CD4-positive, CD25-positive, alpha-beta regulatory T cell (primary cell): ENCODE data around the gene RASL11B. TPM values are rescaled to one million over a fixed set of nuclear protein-coding genes. Genes with fewer than 3 reads are reported as not detected.
"Not testable (repeated sequence)": the region's sequence is repeated elsewhere in the genome, so short reads cannot be mapped to it uniquely, and the experiment has no call there.

Source experiments
- ATAC-seq, 2 donors: fragments of 150-1000 bp; cut with Tn5 transposase; one replicate each; pipeline ENCODE4 v1.10.0; 2021; ENCODE audit warnings: low read depth in 2 of 2, moderate number of reproducible peaks in 2 of 2, moderate library complexity in 1 of 2
- DNase-seq, 3 donors: peaks; one replicate each; pipeline versions ENCODE4 v3.0.0 to v3.0.0-alpha.2; 2012 to 2022; ENCODE audit warnings: mixed read lengths in 1 of 3
- H3K27ac ChIP-seq: one replicate; pipeline ENCODE4 v1.7.0; 2013; ENCODE audit warnings: mild to moderate bottlenecking, low read length; ENCODE audit not compliant: insufficient read depth, poor library complexity, severe bottlenecking
- H3K27me3 ChIP-seq: one replicate; pipeline ENCODE4 v1.7.0; 2013; ENCODE audit warnings: low read length; ENCODE audit not compliant: control insufficient read depth, insufficient read depth
- H3K36me3 ChIP-seq: one replicate; pipeline ENCODE4 v1.7.0; 2013; ENCODE audit warnings: mild to moderate bottlenecking, low read length, moderate library complexity; ENCODE audit not compliant: control insufficient read depth, insufficient read depth
- H3K4me1 ChIP-seq: 2 replicates; pipeline ENCODE4 v1.7.0; 2013; ENCODE audit warnings: mild to moderate bottlenecking, low read length; ENCODE audit not compliant: insufficient read depth, control insufficient read depth, poor library complexity, severe bottlenecking
- H3K4me3 ChIP-seq: one replicate; pipeline ENCODE4 v1.7.0; 2013; ENCODE audit warnings: low read depth, mild to moderate bottlenecking, low read length, moderate library complexity
- H3K9me3 ChIP-seq, 2 experiments: 1 replicate in 1 of 2; 2 replicates in 1 of 2; pipeline ENCODE4 v1.7.0; 2013; ENCODE audit warnings: low read length in 2 of 2, mild to moderate bottlenecking in 1 of 2, moderate library complexity in 1 of 2; ENCODE audit not compliant: control insufficient read depth in 2 of 2
- H3K27ac Mint-ChIP-seq, 3 donors: one replicate each; pipeline ENCODE4 v1.8.0; 2020 to 2022; ENCODE audit warnings: mild to moderate bottlenecking in 3 of 3, mixed read lengths in 3 of 3, moderate library complexity in 2 of 3
- H3K27me3 Mint-ChIP-seq: one replicate; pipeline ENCODE4 v1.8.0; 2022; ENCODE audit warnings: mild to moderate bottlenecking, mixed read lengths
- H3K36me3 Mint-ChIP-seq: one replicate; pipeline ENCODE4 v1.8.0; 2020; ENCODE audit warnings: mixed read lengths
- H3K4me1 Mint-ChIP-seq, 4 donors: one replicate each; pipeline ENCODE4 v1.8.0; 2020 to 2022; ENCODE audit warnings: mixed read lengths in 4 of 4, mild to moderate bottlenecking in 1 of 4
- H3K4me3 Mint-ChIP-seq, 4 donors: one replicate each; pipeline ENCODE4 v1.8.0; 2020 to 2022; ENCODE audit warnings: mild to moderate bottlenecking in 4 of 4, mixed read lengths in 4 of 4, moderate library complexity in 3 of 4
- H3K9me3 Mint-ChIP-seq, 7 donors: one replicate each; pipeline ENCODE4 v1.8.0; 2020 to 2022; ENCODE audit warnings: mixed read lengths in 7 of 7, mild to moderate bottlenecking in 3 of 7, moderate library complexity in 2 of 7
- polyA plus RNA-seq, 4 donors: library from polyadenylated mRNA; unstranded; fragments of 300-500 nt; fragmentation: Illumina TruSeq; gene quantifications; one replicate each; pipeline ENCODE4 v1.2.3, GENCODE V29; 2021
- total RNA-seq: library from RNA; stranded (reverse); gene quantifications from one replicate; pipeline ENCODE4 v1.2.3, GENCODE V29; 2022

Gene RASL11B
- total and polyA plus RNA-seq, 5 donors from 2014 or later = 0.22 to 0.30 TPM; not detected in 3

DNA sequence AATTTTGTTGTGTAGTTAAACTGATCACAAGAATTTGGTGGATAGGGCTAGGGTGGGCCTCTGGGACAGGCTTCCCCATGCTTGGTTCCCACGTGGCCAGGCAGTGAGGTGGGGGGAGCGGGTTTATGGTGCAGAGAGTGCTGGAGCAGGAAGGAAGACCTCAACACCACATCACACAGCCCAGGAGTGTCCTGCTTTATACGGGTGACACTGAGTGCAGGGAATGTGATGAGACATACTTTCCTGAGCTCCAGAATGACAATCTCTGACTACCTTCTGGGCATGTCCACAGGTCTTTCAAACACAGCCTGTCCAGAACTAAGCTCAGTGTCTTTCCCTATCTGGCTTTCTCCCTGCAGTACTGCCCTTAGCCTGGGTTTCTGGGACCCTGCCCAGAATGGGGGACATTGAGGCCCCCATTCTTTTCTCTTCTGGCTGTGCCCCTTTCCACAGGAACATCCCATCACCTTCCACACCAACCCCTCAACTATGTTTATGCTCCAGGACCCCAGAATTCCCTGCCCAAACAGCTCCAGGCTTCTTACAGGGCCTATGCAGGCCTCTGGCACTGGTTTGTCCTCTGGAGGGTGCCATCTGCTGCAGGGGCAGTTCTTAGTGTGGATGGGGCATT lies 36.5 kb upstream of the RASL11B start:
- Mint-ChIP-seq H3K4me3 (no peak overlapping the region), H3K9me3 (no peaks in the 10 kb centered on the region), H3K4me1 (peaks cover 0 to 2% (median under 1%) of the 10 kb centered on the region in 4 donors), H3K27me3 (peaks cover 7% of the 10 kb centered on the region), H3K27ac (no peak overlapping the region), H3K36me3 (no peaks in the 10 kb centered on the region)
- Histone ChIP-seq H3K36me3 (no peaks in the 10 kb centered on the region), H3K27me3 (no peaks in the 10 kb centered on the region), H3K9me3 (no peaks in the 10 kb centered on the region), H3K27ac (no peak overlapping the region), H3K4me3 (no peak overlapping the region), H3K4me1 (no peaks in the 10 kb centered on the region)
- ATAC-seq = no peak
- no peak for DNase-seq

DNA sequence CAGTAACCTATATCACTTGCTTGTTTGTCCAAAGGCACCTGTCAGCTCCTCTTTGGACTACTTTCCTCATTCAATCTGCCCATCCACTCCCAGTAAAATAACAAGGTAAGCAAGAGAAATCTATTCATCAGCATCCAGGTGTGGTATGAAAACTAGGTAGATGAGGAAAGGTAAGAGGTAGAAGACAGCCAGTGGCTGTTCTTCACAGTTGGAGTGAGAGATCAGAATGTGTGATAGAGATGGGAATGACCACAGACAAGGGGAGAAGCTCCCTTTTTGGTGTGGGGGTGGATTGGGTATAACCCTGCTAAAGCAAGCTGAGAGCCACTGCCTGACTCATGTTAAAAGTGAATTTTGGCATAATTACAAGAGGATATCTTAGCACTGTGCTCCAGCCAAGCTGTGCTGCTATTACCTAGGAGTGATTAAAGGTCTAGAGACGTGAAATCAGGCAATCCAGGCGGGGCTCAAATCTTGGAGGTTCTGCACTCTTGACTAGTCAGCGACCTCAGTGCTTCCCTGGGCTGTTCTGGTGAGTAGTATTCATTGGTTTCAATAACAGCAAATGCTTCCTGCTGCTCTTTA lies 28.1 kb upstream of the RASL11B start:
- Histone ChIP-seq H3K27me3 (no peaks in the 10 kb centered on the region), H3K36me3 (no peaks in the 10 kb centered on the region), H3K4me3 (no peak overlapping the region), H3K9me3 (no peaks in the 10 kb centered on the region), H3K4me1 (no peaks in the 10 kb centered on the region), H3K27ac (no peak overlapping the region)
- Mint-ChIP-seq H3K4me1 (no peaks in the 10 kb centered on the region), H3K36me3 (no peaks in the 10 kb centered on the region), H3K9me3 (peaks cover 0 to 1% (median 0%) of the 10 kb centered on the region in 7 donors), H3K27ac (no peak overlapping the region), H3K27me3 (peaks cover 14% of the 10 kb centered on the region), H3K4me3 (no peak overlapping the region)
- no peak for ATAC-seq
- no peak for DNase-seq

DNA sequence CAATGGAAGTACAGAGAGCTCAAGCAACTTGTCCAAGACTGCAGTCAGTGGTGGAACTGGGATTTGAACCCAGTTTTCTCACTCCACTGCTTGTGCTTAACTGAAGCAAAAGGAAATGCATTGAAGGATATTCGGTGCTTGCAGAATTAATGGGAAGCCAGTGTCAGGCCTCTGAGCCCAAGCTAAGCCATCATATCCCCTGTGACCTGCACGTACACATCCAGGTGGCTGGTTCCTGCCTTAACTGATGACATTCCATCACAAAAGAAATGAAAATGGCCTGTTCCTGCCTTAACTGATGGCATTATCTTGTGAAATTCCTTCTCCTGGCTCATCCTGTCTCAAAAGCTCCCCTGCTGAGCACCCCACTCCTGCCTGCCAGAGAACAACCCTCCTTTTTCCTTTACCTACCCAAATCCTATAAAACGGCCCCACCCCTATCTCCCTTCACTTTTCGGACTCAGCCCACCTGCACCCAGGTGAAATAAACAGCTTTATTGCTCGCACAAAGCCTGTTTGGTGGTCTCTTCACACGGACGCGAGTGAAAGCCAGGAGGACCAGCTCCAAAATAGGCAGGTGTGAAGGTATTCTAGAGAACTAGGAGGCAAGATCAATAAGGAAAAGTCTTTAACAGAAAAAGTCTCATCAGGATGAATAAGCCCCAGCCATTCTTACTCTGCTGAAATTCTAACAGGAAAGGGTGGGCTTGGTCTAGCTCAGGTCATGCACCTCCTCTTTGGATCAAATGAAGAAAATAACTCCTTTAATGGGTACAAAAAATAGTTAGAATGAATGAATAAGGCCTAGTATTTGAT lies 27.3 kb upstream of the RASL11B start:
- not testable (repeated sequence) for H3K36me3 Mint-ChIP-seq, DNase-seq, H3K4me3 ChIP-seq, ATAC-seq, H3K9me3 Mint-ChIP-seq, H3K4me1 Mint-ChIP-seq, H3K36me3 ChIP-seq, H3K27ac Mint-ChIP-seq, H3K4me1 ChIP-seq, H3K4me3 Mint-ChIP-seq, H3K27me3 ChIP-seq, H3K27ac ChIP-seq, H3K9me3 ChIP-seq
- peaks cover 14% of the 10 kb centered on the region for H3K27me3 Mint-ChIP-seq

DNA sequence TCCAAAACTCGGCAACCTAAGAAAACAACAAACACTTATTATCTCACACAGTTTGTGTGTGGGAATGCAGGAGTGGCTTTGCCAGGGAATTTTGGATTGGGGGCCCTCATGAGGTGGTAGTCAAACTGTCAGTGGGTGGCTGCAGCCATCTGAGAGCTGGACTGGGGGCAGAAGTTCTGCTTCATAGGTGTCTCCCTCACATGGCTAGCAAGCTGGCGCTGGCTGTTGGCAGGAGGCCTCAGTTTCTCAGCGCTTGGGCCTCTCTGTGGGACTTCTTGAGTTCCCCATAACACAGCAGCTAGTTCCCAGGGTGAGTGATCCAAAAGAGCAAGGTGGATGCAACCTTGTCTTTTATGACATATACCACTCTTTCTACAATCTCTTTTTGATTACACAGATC lies 26.0 kb upstream of the RASL11B start:
- H3K4me3 ChIP-seq = no peak overlapping the region
- DNase-seq (no peak), ATAC-seq (no peak)
- H3K27me3 ChIP-seq = no peaks in the 10 kb centered on the region
- H3K4me1 Mint-ChIP-seq = no peaks in the 10 kb centered on the region
- H3K4me3 Mint-ChIP-seq = no peak overlapping the region
- H3K9me3 ChIP-seq = no peaks in the 10 kb centered on the region
- H3K36me3 Mint-ChIP-seq = no peaks in the 10 kb centered on the region
- no peaks in the 10 kb centered on the region for H3K4me1 ChIP-seq
- H3K27me3 Mint-ChIP-seq = peaks cover 14% of the 10 kb centered on the region
- no peaks in the 10 kb centered on the region for H3K36me3 ChIP-seq
- no peaks in the 10 kb centered on the region for H3K9me3 Mint-ChIP-seq
- H3K27ac ChIP-seq = no peak overlapping the region
- H3K27ac Mint-ChIP-seq = no peak overlapping the region

DNA sequence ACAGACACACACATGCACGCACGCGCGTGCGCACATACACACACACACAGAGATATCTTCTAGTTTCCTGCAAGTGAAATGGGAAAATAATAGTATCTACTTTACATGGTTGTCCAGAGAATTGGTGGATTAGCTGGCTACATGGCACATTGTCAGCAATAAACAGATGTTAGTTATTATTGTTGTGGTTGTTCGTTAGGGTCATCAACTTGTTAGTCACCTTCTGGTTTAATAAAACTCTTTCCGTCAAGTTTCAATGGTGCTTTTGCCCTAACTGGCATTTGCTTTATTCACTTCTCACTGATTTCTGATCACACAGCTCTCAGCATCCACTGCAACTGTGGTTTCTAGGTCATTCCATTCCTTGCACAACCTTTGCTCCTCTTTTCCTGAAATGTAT lies 25.4 kb upstream of the RASL11B start:
- Mint-ChIP-seq H3K27me3 (peaks cover 13% of the 10 kb centered on the region), H3K36me3 (no peaks in the 10 kb centered on the region), H3K27ac (no peak overlapping the region), H3K4me1 (no peaks in the 10 kb centered on the region), H3K4me3 (no peak overlapping the region), H3K9me3 (no peaks in the 10 kb centered on the region)
- no peaks in the 10 kb centered on the region for H3K27me3 ChIP-seq
- DNase-seq = no peak
- no peak overlapping the region for H3K4me3 ChIP-seq
- no peaks in the 10 kb centered on the region for H3K36me3 ChIP-seq
- no peak overlapping the region for H3K27ac ChIP-seq
- ATAC-seq = no peak
- H3K9me3 ChIP-seq = no peaks in the 10 kb centered on the region
- no peaks in the 10 kb centered on the region for H3K4me1 ChIP-seq

DNA sequence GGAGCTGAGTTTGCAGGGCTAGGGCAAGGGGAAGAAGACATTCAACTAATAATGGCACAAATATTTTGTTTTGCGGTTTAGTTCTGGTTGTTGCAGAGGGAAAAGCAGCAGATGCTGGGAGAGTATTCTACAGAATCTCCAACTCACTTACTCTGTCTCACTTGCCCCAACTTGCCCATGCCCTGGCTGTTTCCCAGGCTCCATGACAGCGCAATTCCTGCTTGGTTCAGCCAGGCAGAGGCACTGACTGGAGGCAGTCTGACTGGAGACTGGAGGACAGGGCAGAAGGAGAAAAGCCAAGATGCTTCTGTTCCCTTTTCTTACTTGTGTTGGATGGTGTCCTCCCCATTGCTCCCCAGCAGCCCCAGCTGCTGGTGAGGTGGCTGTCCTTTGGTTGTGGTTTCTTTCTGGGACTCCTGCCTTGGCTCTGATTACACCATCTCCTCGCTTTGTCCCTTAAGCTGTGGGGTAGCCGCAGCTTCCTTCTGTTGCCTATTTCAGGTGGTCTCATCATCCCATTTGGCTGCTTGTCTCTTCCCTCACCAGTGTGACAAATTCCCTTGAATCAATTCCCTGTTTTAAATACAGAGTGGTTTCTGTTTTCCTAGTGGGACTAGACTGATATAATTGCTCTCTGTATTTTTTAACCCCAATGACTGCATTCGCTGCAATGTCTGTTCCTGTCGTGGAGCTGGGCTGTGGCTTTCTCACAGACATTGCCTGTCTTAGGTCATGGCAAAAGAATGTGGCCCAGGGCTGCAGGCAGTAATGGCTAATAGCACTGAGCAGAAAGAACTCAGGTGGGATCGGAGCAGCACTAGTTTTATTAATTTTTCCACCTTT lies 24.2 kb upstream of the RASL11B start:
- H3K4me1 ChIP-seq = no peaks in the 10 kb centered on the region
- no peak overlapping the region for H3K4me3 Mint-ChIP-seq
- no peak overlapping the region for H3K4me3 ChIP-seq
- H3K36me3 ChIP-seq = no peaks in the 10 kb centered on the region
- no peaks in the 10 kb centered on the region for H3K27me3 ChIP-seq
- H3K4me1 Mint-ChIP-seq = no peaks in the 10 kb centered on the region
- H3K27me3 Mint-ChIP-seq = peaks cover 5% of the 10 kb centered on the region
- DNase-seq = no peak
- H3K9me3 ChIP-seq = no peaks in the 10 kb centered on the region
- no peaks in the 10 kb centered on the region for H3K36me3 Mint-ChIP-seq
- ATAC-seq = no peak
- H3K27ac Mint-ChIP-seq = no peak overlapping the region
- H3K27ac ChIP-seq = no peak overlapping the region
- no peaks in the 10 kb centered on the region for H3K9me3 Mint-ChIP-seq

DNA sequence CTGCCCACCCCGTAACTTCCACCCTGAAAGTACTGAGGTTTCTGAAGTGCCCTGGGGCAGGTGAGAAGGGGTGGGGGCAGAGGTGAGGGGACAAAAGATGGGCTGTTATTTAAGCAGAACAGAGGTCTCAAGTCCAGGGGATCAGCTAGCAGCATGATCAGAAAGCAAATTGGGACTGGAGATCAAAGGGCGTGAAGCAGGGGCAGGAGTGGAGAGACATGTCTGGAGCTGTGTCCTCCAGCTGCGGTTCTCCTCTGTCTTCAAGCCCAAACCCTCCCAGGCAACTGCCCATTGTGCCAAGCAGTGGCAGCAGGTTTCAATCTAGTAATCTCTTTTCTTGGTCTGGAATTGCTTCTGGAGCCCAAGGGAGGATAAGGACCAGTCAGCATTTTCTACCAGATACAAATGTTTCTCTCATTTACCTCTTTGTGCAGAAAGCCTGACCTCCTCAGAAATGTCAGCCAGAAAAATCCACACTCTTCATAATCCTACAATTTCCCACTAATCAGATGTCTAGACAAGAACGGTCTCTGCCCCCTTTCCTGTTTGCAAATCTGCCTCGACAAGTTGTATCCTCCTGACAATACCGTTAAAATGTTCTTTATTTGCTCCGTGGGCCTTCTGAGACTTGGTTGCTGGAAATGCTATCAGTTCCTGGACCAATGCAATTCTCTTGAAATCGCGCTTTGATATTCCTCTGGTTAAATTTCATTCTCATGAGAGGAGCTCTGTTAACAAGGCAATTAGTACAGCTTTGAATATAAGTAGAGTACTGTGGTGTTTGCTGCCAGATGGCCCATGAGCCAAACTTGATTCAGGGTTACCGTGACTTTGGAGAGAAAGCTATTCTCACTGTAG lies 23.2 kb upstream of the RASL11B start:
- H3K27ac ChIP-seq = no peak overlapping the region
- Mint-ChIP-seq H3K27me3 (peaks cover 5% of the 10 kb centered on the region), H3K36me3 (no peaks in the 10 kb centered on the region), H3K4me1 (no peaks in the 10 kb centered on the region), H3K27ac (no peak overlapping the region), H3K9me3 (no peaks in the 10 kb centered on the region), H3K4me3 (no peak overlapping the region)
- H3K4me1 ChIP-seq = no peaks in the 10 kb centered on the region
- ATAC-seq = no peak
- H3K9me3 ChIP-seq = no peaks in the 10 kb centered on the region
- no peaks in the 10 kb centered on the region for H3K27me3 ChIP-seq
- no peak overlapping the region for H3K4me3 ChIP-seq
- no peaks in the 10 kb centered on the region for H3K36me3 ChIP-seq
- no peak for DNase-seq
